Mesothelial cell of epicardium (in vitro differentiated cells): ENCODE results near the gene LCNL1. TPM values are rescaled to one million over a fixed set of nuclear protein-coding genes. Genes with fewer than 3 reads are reported as not detected.

ENCODE experiments used
- DNase-seq, 2 experiments: peaks; one replicate each; pipeline ENCODE4 v3.0.0; 2021; ENCODE audit warnings: low spot score in 2 of 2; ENCODE audit not compliant: unreplicated experiment in 2 of 2
- H3K27ac Mint-ChIP-seq: 2 replicates; pipeline ENCODE4 v1.8.0; 2021; ENCODE audit warnings: mixed read lengths
- H3K27me3 Mint-ChIP-seq: 2 replicates; pipeline ENCODE4 v1.8.0; 2021; ENCODE audit warnings: low read depth, mixed read lengths
- H3K36me3 Mint-ChIP-seq: 2 replicates; pipeline ENCODE4 v1.8.0; 2021; ENCODE audit warnings: mixed read lengths
- H3K4me1 Mint-ChIP-seq: 2 replicates; pipeline ENCODE4 v1.8.0; 2021; ENCODE audit warnings: mixed read lengths
- H3K4me3 Mint-ChIP-seq: 2 replicates; pipeline ENCODE4 v1.8.0; 2021; ENCODE audit warnings: mild to moderate bottlenecking, moderate library complexity, mixed read lengths
- H3K9me3 Mint-ChIP-seq: 2 replicates; pipeline ENCODE4 v1.8.0; 2021; ENCODE audit warnings: mixed read lengths
- total RNA-seq: library from RNA; stranded (reverse); gene quantifications from 3 replicates; pipeline ENCODE4 v1.2.1, GENCODE V29; 2021
- TF ChIP-seq, protein P1 (sequence below): fragments of 200-600 bp; sonication (generic); IDR thresholded peaks from one replicate; pipeline ENCODE4 v1.5.0; 2021; ENCODE audit warnings: antibody characterized with exemption; ENCODE audit not compliant: unreplicated experiment

The LCNL1 gene
- total RNA-seq, 1 donor from 2014 or later: 5.5 TPM

DNA sequence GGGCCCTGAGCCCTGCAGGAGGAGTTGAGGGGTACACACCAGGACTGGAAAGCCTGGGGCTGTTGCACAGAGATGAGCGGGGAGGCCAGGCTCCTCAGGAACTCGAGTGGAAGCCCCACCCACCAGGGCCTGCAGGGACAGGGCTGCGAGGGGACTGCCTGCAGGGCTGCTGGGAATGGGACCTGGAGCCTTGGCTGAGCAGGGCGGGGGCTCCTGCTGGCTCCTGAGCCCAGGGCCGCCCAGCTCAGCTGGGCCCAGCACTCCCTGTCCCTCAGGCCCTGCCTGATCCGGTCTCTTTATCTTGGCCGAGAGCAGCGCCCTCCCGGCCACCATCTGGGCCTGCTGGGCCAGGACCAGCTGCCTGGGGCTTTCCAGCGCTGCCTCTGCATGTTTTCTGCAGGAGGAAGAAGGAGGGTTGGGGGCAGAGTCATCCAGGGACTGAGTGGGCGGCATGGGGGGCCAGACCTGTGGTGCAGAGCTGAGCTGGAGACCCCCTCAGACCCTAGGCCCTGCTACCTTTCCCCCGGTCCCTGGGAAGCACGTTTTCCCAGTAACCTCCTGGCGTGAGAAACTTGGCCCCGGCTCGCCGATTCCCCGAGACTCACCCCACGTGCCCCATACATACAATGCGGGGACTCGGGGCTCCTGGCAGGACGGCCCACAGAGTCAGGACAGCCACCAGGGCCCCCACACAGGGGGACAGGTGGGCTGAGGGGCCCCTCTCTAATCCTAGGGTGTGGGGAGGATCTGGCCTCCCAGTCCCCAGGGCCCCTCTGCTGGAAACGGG lies 21.3 kb upstream of the LCNL1 start:
- no peaks in the 10 kb centered on the region for H3K36me3 Mint-ChIP-seq
- no peak overlapping the region for H3K27ac Mint-ChIP-seq
- H3K4me3 Mint-ChIP-seq: no peak overlapping the region
- no peak for DNase-seq
- peaks cover 6% of the 10 kb centered on the region for H3K4me1 Mint-ChIP-seq
- TF ChIP-seq, protein P1, sequence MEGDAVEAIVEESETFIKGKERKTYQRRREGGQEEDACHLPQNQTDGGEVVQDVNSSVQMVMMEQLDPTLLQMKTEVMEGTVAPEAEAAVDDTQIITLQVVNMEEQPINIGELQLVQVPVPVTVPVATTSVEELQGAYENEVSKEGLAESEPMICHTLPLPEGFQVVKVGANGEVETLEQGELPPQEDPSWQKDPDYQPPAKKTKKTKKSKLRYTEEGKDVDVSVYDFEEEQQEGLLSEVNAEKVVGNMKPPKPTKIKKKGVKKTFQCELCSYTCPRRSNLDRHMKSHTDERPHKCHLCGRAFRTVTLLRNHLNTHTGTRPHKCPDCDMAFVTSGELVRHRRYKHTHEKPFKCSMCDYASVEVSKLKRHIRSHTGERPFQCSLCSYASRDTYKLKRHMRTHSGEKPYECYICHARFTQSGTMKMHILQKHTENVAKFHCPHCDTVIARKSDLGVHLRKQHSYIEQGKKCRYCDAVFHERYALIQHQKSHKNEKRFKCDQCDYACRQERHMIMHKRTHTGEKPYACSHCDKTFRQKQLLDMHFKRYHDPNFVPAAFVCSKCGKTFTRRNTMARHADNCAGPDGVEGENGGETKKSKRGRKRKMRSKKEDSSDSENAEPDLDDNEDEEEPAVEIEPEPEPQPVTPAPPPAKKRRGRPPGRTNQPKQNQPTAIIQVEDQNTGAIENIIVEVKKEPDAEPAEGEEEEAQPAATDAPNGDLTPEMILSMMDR: no peak
- peaks cover 3% of the 10 kb centered on the region for H3K27me3 Mint-ChIP-seq
- peaks cover 4% of the 10 kb centered on the region for H3K9me3 Mint-ChIP-seq

DNA sequence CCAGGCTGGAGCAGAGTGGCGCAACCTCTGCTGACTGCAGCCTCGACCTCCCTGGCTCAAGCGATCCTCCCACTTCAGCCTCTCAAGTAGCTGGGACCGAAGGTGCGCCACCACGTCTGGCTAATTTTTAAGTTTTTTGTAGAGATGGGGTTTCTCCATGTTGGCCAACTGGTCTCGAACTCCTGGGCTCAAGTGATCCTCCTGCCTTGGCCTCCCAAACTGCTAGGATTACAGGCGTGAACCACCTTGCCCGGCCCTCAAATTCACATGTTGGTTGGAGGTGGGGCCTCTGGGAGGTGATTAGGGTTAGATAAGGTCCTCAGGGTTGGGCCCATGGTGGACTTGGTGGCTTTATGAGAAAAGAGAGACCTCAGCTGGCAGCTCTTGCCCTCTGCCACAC lies 20.6 kb upstream of the LCNL1 start:
- no peak overlapping the region for H3K4me3 Mint-ChIP-seq
- no peaks in the 10 kb centered on the region for H3K9me3 Mint-ChIP-seq
- peaks cover 3% of the 10 kb centered on the region for H3K27me3 Mint-ChIP-seq
- TF ChIP-seq, protein P1: no peak
- H3K36me3 Mint-ChIP-seq: no peaks in the 10 kb centered on the region
- H3K4me1 Mint-ChIP-seq: peaks cover 6% of the 10 kb centered on the region
- DNase-seq: no peak
- H3K27ac Mint-ChIP-seq: no peak overlapping the region

DNA sequence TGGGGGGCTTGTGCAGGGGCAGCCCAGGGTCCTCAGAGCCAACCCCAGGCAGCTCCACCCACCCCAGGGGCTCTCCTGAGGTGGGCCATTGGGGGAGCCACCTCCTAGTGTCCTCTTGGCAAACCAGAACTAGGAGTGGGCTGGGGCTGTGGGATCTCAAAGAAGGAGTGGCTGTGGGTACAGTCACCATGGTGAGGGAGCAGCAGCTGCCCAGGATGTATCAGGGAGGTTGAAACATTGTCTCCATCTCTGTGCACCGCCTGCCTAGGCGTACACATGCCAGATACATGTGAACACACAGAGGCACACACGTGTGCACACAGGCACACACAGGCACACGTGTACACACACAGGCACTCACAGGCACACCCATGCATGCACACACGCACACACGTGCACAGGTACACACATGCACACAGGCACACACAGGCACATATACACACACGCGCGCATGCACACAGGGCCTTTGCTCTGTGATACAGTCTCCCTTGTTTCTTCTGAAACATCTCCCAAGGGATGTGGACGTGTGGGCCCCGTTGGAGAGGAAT lies 20.0 kb upstream of the LCNL1 start:
- H3K4me1 Mint-ChIP-seq: peaks cover 6% of the 10 kb centered on the region
- TF ChIP-seq, protein P1: no peak
- no peaks in the 10 kb centered on the region for H3K36me3 Mint-ChIP-seq
- no peak for DNase-seq
- no peaks in the 10 kb centered on the region for H3K9me3 Mint-ChIP-seq
- H3K27me3 Mint-ChIP-seq: peaks cover 3% of the 10 kb centered on the region
- H3K4me3 Mint-ChIP-seq: no peak overlapping the region
- H3K27ac Mint-ChIP-seq: peak overlapping the region; percentile 50

DNA sequence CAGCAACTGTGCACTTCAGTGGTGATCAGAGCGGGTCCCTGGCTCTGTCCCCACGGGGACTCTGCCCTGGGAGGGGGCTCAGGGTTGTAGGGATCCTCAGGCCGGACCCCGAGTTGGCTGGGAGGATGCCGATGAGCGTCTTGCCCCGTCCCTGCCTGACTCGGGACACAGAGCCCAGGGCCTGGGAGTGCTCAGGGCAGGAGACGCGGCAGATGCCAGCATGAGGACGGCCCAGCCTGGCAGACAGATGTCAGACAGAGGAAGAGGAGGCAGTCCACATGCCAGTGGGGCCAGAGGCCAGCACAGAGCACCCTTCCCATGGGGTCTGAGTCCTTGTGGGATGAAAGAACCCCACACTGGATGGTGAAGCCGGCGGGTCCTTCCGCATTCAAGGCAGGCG lies 19.5 kb upstream of the LCNL1 start:
- H3K4me1 Mint-ChIP-seq: peaks cover 6% of the 10 kb centered on the region
- no peak overlapping the region for H3K4me3 Mint-ChIP-seq
- TF ChIP-seq, protein P1: no peak
- peak overlapping the region; percentile 50 for H3K27ac Mint-ChIP-seq
- DNase-seq: no peak
- no peaks in the 10 kb centered on the region for H3K36me3 Mint-ChIP-seq
- H3K9me3 Mint-ChIP-seq: no peaks in the 10 kb centered on the region
- peaks cover 3% of the 10 kb centered on the region for H3K27me3 Mint-ChIP-seq

DNA sequence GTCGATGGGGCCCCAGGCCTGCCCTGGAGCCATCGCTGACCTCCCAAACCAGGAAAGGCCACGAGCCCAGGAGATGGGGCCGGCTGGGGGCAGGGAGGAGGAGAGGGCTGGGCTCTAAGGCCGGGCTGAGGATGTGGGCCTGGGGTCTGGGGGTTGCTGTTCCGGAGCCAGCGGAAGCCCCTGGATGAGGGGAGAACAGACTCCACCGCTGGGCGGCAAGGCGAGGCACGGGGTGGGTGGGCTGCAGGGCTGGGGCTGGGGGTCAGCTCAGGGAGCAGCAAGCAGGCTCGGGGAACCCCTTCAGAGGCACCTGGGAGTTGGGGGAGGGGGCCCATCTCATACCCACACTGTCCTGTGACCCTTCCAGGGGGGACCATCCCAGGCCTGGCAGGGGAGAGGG lies 19.0 kb upstream of the LCNL1 start:
- no peaks in the 10 kb centered on the region for H3K9me3 Mint-ChIP-seq
- H3K27me3 Mint-ChIP-seq: peaks cover 3% of the 10 kb centered on the region
- no peaks in the 10 kb centered on the region for H3K36me3 Mint-ChIP-seq
- TF ChIP-seq, protein P1: no peak
- no peak for DNase-seq
- H3K4me3 Mint-ChIP-seq: no peak overlapping the region
- H3K27ac Mint-ChIP-seq: no peak overlapping the region
- peaks cover 6% of the 10 kb centered on the region for H3K4me1 Mint-ChIP-seq
